ENCODE data around the gene CACNB4.

The CACNB4 gene

GRCh38 chr2:151961558-151961957, 137.3 kb downstream of the CACNB4 start:
- DNase-seq (ENCODE audit: low spot score) = no peak
- TF ChIP-seq CTCF (conservative IDR thresholded peaks at IDR 0.05; ENCODE audit: low read depth) = no peak
- CTCF ChIA-PET = interaction anchor here (0.8 kb wide), 1 partner anchor 53 kb away, joined by 3 read pairs; no protein-coding TSS in a partner anchor
- no peak overlapping the region for H3K27ac ChIP-seq
- POLR2A ChIA-PET (ENCODE audit: low non-redundant PET) = no interaction called here

GRCh38 chr2:151959238-151959637, 139.6 kb downstream of the CACNB4 start:
- no peak for DNase-seq (ENCODE audit: low spot score)
- POLR2A ChIA-PET (ENCODE audit: low non-redundant PET) = no interaction called here
- CTCF ChIA-PET = no interaction called here
- no peak for TF ChIP-seq CTCF (conservative IDR thresholded peaks at IDR 0.05; ENCODE audit: low read depth)
- H3K27ac ChIP-seq = no peak overlapping the region

- TF ChIP-seq CTCF (conservative IDR thresholded peaks at IDR 0.05; ENCODE audit: low read depth) = no peak
- DNase-seq (ENCODE audit: low spot score) = no peak
- no peak overlapping the region for H3K27ac ChIP-seq
- POLR2A ChIA-PET (ENCODE audit: low non-redundant PET) = no interaction called here
- CTCF ChIA-PET = interaction anchor here (0.5 kb wide), 1 partner anchor 60 kb away, joined by 3 read pairs; no protein-coding TSS in a partner anchor
Measured at GRCh38 chr2:151953467-151953866, 145.4 kb downstream of the CACNB4 start.

GRCh38 chr2:151952691-151953456, 146.0 kb downstream of the CACNB4 start:
- POLR2A ChIA-PET (ENCODE audit: low non-redundant PET) = no interaction called here
- CTCF ChIA-PET = interaction anchor here (0.5 kb wide), 1 partner anchor 59 kb away, joined by 3 read pairs; no protein-coding TSS in a partner anchor

GRCh38 chr2:151947813-151948165, 151.1 kb downstream of the CACNB4 start:
- ChIA-PET CTCF (interaction anchor here (0.6 kb wide), 1 partner anchor 78 kb away, joined by 5 read pairs; no protein-coding TSS in a partner anchor), POLR2A (ENCODE audit: low non-redundant PET) (no interaction called here)
- peak overlapping the region; percentile 86 for H3K27ac ChIP-seq
- no peak for TF ChIP-seq CTCF (conservative IDR thresholded peaks at IDR 0.05; ENCODE audit: low read depth)
- DNase-seq (ENCODE audit: low spot score) = no peak

More at GRCh38 chr2:151952691-151953456, 146.0 kb downstream of the CACNB4 start:
- no peak for DNase-seq (ENCODE audit: low spot score)
- H3K27ac ChIP-seq = no peak overlapping the region
- TF ChIP-seq CTCF (conservative IDR thresholded peaks at IDR 0.05; ENCODE audit: low read depth) = no peak

- ChIA-PET POLR2A (ENCODE audit: low non-redundant PET) (no interaction called here), CTCF (interaction anchor here (0.6 kb wide), 1 partner anchor 1028 kb away, joined by 3 read pairs; no protein-coding TSS in a partner anchor)
- no peak for DNase-seq (ENCODE audit: low spot score)
- H3K27ac ChIP-seq = peak overlapping the region; percentile 86
- TF ChIP-seq CTCF (conservative IDR thresholded peaks at IDR 0.05; ENCODE audit: low read depth) = peak; percentile 55
Measured at GRCh38 chr2:151946899-151947812, 151.7 kb downstream of the CACNB4 start.
